ENCODE results near the gene SIGLEC1.

SIGLEC1 gene

GRCh38 chr20:3712279-3712873 is at the start of gene SIGLEC1:
TSS of gene SIGLEC1 (minus strand) at chr20:3712600. CDS start at chr20:3707128, 5,472 bp downstream.
- TF ChIP-seq, protein P1, sequence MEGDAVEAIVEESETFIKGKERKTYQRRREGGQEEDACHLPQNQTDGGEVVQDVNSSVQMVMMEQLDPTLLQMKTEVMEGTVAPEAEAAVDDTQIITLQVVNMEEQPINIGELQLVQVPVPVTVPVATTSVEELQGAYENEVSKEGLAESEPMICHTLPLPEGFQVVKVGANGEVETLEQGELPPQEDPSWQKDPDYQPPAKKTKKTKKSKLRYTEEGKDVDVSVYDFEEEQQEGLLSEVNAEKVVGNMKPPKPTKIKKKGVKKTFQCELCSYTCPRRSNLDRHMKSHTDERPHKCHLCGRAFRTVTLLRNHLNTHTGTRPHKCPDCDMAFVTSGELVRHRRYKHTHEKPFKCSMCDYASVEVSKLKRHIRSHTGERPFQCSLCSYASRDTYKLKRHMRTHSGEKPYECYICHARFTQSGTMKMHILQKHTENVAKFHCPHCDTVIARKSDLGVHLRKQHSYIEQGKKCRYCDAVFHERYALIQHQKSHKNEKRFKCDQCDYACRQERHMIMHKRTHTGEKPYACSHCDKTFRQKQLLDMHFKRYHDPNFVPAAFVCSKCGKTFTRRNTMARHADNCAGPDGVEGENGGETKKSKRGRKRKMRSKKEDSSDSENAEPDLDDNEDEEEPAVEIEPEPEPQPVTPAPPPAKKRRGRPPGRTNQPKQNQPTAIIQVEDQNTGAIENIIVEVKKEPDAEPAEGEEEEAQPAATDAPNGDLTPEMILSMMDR (IDR thresholded peaks at IDR 0.05; ENCODE audit: control extremely low read depth, extremely low read depth, low read depth, missing control alignments) = no peak
- POLR2A ChIA-PET = interaction anchor here (0.6 kb wide), 1 partner anchor 560 kb away, joined by 3 read pairs; no protein-coding TSS in a partner anchor
- DNase-seq (ENCODE audit: extremely low spot score) = no peak
- CTCF ChIA-PET = interaction anchor here (1.0 to 2.7 kb wide), 4 partner anchors 35 to 373 kb away, joined by 3 to 15 read pairs (median 6); no protein-coding TSS in a partner anchor

GRCh38 chr20:3760655-3761348 is 48.4 kb upstream of the SIGLEC1 start:
- ChIA-PET CTCF (interaction anchor here (0.6 to 4.9 kb wide), 6 partner anchors 8 to 325 kb away, joined by 3 to 21 read pairs (median 3); no protein-coding TSS in a partner anchor), POLR2A (no interaction called here)
- no peak for DNase-seq (ENCODE audit: extremely low spot score)
- TF ChIP-seq, protein P1 (IDR thresholded peaks at IDR 0.05; ENCODE audit: control extremely low read depth, extremely low read depth, low read depth, missing control alignments) = no peak

DNA sequence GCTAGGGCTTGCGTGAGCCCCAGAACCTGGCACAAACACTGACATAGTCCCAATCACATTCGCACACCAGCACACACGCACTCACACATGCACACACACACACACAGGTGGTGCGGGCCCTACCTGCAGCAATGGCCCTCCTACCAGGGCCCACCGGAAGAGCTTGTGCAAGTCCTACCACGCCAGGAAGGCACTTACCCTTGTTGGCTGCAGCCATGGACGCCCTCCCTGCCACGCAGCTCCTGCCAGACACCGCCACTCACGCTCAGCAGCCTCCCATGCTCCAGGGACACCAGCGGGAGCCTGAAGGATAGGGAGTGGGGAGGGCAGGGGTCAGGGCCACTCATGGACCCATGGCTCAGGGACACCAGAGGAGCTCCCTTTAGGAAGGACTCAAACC is 47.5 kb upstream of the SIGLEC1 start:
- DNase-seq (ENCODE audit: extremely low spot score) = no peak
- ChIA-PET POLR2A (no interaction called here), CTCF (interaction anchor here (0.8 to 4.9 kb wide), 5 partner anchors 9 to 325 kb away, joined by 3 to 21 read pairs (median 3); no protein-coding TSS in a partner anchor)
- TF ChIP-seq, protein P1 (IDR thresholded peaks at IDR 0.05; ENCODE audit: control extremely low read depth, extremely low read depth, low read depth, missing control alignments) = no peak

GRCh38 chr20:3759316-3759823 is 47.0 kb upstream of the SIGLEC1 start:
- no peak for DNase-seq (ENCODE audit: extremely low spot score)
- POLR2A ChIA-PET = no interaction called here
- CTCF ChIA-PET = interaction anchor here (1.2 to 4.9 kb wide), 2 partner anchors 10 to 11 kb away, joined by 4 to 21 read pairs; no protein-coding TSS in a partner anchor
- TF ChIP-seq, protein P1 (IDR thresholded peaks at IDR 0.05; ENCODE audit: control extremely low read depth, extremely low read depth, low read depth, missing control alignments) = no peak

- TF ChIP-seq, protein P1 (IDR thresholded peaks at IDR 0.05; ENCODE audit: control extremely low read depth, extremely low read depth, low read depth, missing control alignments) = no peak
- ChIA-PET CTCF (interaction anchor here (4.9 to 6.5 kb wide), 2 partner anchors 7 to 10 kb away, joined by 21 to 60 read pairs; partner anchors contain the start of gene ADISSP), POLR2A (no interaction called here)
- DNase-seq (ENCODE audit: extremely low spot score) = no peak
Observed at GRCh38 chr20:3758566-3758965, 46.2 kb upstream of the SIGLEC1 start.

DNA sequence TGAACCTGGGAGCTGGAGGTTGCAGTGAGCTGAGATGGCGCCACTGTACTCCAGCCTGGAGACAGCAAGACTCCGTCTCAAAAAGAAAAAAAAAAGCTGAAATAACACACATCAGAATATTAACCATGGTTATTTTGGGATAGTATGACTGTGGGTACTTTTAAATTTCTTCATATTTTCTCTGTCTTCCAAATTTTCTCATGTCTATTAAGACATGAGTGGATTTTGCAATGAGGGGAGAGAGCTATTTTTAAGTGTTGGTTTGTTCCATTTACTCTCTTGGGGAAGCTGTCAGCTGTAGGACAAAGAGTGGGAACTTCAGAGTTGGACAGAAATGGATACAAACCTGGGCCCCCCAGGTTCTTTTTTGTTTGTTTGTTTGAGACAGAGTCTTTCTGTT is 44.9 kb upstream of the SIGLEC1 start:
- TF ChIP-seq, protein P1 (IDR thresholded peaks at IDR 0.05; ENCODE audit: control extremely low read depth, extremely low read depth, low read depth, missing control alignments) = no peak
- ChIA-PET CTCF (interaction anchor here (1.2 to 6.5 kb wide), 5 partner anchors 9 to 319 kb away, joined by 3 to 60 read pairs (median 5); partner anchors contain the start of gene ADISSP), POLR2A (no interaction called here)
- no peak for DNase-seq (ENCODE audit: extremely low spot score)
